ENCODE data around the gene ATAD1.
"Not testable (repeated sequence)": the region's sequence is repeated elsewhere in the genome, so short reads cannot be mapped to it uniquely, and the experiment has no call there.

Gene ATAD1

DNA sequence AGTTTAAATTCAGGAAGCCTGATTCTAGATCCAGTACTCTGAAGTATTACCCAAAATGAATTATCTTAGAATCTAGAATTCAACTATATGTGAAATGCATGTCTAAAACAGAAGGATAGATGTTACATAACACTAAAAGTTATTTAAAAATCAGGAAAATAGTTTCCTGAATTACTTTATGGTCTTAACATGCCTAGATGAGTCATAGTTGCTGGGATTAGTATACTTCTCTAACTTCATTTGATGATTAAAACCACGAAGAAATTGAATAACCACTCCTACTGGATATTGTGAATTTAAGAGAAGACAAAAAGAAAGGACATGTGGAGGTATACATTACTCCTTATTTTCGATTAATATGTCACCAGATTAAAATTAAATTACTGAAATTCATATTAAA is 65.5 kb downstream of the ATAD1 start:
- DNase-seq, result no peak

DNA sequence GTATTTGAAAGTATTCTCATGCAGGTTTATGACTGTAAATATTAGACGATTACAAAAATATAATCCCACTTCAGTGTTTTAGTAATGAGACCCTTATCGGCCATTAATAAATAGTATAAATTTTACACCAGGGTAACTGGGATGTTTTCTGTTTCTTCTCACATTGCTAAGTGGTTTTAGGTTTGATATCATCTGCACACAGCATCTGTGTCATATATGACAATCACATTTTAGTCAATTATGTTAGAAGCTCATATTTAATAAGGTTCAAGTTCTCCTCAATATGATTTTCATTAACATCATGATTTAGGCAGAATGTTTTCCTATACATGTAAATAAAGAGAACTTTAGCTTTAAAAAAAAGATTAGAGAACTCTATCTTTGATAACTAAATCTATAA is 66.8 kb downstream of the ATAD1 start:
- no peak for DNase-seq

DNA sequence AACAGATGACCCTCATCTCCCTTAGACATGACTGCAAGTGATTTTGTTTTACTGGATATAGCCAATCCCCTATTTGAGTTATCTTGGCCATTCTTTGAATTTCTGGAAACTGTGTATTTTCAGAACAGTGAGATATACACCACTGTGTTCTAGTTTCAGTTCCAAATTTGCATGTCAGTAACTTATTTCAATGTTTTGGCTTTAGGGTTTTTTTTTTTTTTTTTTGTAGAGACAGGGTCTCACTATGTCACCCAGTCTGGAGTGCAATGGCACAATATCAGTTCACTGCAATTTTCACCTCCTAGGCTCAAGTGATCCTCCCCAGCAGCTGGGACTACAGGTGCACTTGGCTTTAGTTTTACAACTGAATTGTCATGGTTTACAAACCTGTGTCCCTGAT is 67.2 kb downstream of the ATAD1 start:
- DNase-seq, result no peak

DNA sequence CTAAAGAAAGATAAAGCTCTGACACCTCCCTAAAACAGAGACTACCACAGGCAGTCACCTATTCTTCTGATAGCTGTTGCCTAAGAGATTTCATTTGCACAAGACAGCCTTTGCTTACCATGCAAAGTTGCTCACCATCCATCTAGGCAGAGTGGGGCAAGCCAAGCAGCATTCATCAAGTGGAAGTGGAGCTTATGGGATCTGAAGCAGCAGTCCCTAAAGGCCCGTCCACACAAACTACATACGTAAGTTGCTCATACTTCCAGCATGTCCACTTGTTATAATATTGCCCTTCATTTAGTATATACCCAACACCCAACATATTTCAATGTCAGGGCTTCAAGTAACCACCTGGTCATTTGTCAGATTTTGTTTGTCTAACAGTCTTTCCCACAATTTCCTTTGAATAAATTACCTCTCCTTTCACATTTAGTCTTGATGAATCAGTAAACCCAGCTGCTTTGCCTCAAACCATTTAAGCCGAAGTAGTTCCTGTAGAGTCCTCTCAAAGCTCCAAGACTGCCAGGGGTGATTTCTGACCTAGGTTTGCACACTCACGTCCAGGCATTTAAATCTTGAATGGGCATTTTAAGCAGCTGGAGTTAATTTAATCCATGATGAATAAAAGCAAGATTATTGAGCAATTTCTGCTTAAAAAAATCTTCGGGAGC is 67.9 kb downstream of the ATAD1 start:
- no peak for DNase-seq

DNA sequence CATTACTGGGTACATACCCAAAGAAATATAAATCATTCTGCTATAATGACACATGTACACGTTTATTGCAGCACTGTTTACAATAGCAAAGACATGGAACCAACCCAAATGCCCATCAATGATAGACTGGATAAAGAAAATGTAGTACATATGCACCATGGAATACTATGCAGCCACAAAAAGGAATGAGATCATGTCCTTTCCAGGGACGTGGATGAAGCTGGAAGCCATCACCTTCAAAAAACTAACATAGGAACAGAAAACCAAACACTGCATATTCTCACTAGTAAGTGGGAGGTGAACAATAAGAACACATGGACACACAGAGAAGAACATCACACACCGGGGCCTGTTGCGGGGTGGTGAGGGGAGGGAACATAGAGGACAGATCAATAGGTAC is 69.8 kb downstream of the ATAD1 start:
- DNase-seq, result not testable (repeated sequence)

DNA sequence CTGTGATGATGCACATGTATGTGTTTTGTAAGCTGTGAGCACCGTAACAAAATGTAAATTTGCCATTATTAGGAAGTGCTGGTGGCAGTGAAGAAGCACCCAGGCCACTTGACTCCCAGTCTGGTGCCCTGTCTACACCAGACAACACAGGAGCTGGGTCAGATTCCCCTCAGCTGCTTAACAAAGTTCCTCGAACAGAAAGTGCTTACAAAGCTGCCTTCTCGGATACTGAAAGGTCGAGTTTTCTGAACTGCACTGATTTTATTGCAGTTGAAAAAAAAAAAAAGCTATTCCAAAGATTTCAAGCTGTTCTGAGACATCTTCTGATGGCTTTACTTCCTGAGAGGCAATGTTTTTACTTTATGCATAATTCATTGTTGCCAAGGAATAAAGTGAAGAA is 71.1 kb downstream of the ATAD1 start:
- DNase-seq, result no peak

DNA sequence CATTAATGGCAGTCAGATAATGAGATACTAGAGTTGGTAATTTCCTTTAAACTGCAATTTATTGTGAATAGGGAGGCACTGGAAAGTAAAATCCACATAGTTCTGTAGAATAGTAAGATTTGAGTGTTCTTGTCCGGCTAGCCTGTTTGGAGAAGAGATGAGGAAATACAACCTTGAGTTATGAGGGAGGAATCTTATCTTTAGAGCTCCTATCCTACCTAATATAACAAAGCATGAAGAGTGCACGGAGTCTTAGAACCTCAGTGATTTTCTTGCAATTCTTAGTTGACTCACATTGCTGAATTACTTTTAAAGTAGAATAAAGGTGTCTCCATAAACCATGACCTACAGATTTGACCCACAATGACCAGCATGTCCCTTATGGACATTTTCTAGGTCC is 73.4 kb downstream of the ATAD1 start:
- no peak for DNase-seq

DNA sequence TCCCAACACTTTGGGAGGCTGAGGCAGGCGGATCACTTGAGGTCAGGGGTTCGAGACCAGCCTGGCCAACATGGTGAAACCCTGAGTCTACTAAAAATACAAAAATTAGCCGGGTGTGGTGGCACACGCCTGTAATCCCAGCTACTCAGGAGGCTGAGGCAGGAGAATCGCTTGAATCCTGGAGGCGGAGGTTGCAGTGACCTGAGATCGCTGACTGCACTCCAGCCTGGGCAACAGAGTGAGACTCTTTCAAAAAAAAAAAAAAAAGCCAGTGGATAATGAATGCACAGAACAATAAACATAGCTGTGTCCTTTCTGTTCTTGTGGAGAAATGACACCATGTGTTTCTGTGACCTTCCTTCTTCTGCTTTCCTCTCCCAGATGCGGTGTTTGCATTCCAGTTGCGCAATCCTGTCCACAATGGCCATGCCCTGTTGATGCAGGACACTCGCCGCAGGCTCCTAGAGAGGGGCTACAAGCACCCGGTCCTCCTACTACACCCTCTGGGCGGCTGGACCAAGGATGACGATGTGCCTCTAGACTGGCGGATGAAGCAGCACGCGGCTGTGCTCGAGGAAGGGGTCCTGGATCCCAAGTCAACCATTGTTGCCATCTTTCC is 74.9 kb downstream of the ATAD1 start:
- not testable (repeated sequence) for DNase-seq

DNA sequence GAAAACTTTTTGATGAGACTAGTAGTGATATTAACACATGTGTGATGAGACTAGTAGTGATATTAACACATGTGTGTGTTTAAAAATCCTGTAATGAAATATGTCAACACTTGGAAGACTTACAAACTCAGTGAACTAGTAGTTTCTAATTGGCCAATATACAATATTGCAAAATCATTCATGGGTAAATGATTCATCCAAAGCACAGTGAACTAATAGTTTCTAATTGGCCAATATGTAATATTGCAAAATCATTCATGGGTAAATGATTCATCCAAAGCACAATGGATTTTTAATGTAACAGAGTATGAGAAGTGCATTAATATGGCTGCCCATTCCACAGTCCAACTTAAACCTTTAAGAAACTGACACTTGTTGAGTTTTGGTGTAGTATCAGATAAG is 77.8 kb downstream of the ATAD1 start:
- no peak for DNase-seq

DNA sequence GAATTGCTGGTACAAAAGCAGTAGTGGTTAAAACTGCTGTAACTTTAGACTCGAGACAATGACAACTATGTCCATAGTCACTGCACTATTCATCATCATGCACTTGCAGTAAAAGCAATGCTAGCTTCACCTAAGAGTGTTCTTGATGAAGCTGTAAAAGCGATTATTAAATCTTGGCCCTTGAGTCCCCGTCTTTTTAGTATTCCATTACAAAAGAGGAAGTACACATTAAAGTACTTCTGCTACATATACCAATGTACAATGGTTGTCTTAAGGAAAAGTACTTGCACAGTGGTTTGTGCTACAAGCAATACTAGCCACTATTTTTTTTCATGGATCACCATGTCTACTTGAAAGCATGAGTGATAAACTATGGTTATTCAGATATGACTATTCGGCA is 78.3 kb downstream of the ATAD1 start:
- DNase-seq, result no peak

DNA sequence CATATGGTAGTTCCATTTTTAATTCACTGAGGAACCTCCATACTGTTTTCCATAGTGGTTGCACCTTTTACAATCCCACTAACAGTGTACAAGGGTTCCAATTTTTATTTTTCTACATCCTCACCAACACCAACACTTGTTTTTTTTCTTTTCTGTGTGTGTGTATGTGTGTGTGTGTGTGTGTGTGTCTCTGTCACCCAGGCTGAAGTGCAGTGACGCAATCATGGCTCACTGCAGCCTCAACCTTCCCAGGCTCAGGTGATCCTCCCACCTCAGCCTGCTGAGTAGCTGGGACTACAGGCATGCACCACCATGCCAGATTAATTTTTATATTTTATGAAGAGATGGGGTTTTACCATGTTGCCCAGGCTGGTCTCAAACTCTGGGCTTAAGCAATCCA is 79.8 kb downstream of the ATAD1 start:
- not testable (repeated sequence) for DNase-seq

DNA sequence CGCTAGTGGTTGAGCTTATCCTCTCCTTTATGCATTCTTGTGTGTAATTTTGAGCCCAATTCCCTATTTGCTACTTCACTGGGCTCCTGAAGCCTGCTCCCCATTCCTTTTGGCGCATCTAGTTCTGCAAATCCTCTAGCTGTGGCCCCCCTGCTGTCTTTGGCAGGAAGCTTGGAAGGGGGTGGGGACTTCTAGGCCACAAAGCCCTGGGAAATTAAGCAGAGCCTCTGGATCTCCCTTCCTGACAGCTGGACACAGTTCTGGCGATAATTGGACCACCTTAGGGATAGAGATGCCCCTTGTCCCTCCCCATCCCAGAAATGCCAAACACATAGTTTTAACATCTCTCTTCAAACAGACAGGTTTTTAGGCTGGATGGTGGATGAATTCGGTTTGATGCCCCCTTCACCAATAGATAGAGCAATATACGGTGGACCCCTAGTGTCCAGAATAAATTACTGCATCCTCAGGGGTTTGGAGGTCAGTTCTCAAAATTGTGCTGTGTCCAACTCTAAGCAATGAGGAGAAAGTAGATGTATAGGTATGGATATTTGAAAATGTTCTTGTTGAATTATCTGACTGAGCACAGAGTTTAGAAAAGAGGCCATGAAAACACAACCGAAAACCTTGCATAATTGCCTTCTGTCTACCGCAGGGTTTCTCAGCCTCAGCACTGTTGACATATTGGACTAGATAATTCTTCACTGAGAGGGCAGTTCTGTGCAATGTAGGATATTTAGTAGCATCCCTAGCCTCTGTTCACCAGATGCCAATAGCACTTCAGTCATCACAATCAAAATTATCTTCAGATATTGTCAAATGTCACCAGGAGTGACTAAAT is 82.8 kb downstream of the ATAD1 start:
- DNase-seq, result no peak

DNA sequence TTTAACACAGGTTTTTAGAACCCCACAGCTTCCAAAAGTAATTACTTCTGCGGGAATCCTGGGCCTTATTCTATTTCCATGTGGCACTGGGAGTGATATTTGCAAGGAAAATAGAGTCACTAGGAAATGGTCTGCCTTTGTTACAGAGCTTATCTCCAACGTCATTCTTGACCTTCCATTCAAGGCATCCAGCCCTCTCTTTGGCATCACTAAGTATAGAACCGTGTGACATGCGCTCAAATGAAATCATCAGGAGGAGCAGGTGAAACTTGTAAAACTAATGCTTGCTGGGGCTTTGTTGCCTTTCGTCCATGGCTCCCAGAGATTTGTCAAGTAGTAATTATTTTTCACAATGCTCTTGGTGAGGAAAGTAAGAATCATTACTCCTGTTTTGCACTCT is 84.9 kb downstream of the ATAD1 start:
- no peak for DNase-seq

DNA sequence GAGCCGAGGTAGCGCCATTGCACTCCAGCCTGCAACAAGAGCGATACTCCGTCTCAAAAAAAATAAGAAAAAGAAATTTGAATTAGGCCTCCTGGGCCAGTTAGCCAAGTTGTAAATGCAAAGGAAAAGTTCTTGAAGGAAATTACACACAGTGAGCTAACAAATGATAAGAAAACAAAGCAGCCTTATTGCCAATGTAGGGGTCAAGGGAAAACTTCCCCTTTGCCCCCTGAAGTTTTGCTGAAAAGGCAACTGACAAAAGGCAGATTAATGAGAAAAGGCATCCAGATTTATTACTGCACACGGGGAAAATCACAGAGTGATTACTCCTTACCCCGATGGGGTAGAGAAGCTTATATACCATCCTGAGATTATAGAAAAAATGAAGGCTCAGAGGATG is 88.1 kb downstream of the ATAD1 start:
- no peak for DNase-seq

DNA sequence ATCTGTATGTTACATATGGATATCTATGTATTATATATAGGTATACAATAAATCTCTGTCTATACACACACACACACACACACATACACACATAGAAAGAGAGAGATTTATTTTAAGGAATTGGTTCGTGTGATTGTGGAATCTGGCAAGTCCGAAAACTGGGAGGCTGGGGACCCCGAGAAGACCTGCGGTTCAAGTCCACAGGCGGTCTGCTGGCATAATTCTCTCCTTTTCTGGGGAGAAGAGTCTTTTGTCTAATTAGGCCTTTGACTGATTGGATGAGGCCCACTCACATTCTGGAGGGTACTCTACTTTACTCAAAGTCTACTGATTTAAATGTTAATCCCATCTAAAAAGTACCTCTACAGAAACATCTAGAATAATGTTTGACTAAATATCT is 93.2 kb downstream of the ATAD1 start:
- no peak for DNase-seq

DNA sequence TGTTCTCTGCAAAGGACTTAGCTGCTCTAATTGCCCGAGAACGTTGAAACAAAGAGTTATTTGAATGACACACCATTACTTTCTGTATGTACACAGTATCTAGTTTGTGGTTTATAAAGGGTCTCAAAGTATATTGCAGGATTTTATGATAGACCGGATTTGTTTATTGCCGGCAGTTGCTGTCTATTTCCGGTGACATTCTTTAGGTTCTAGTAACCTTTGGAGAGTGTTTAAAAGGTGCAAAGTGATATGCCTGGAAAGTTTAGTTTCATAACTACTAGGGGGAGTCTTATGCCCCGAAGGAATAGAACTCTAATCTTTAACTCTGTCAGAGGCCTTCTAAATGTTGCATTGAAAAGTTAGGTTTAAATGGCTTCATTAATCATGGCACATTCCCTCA is 94.5 kb downstream of the ATAD1 start:
- DNase-seq, result no peak

DNA sequence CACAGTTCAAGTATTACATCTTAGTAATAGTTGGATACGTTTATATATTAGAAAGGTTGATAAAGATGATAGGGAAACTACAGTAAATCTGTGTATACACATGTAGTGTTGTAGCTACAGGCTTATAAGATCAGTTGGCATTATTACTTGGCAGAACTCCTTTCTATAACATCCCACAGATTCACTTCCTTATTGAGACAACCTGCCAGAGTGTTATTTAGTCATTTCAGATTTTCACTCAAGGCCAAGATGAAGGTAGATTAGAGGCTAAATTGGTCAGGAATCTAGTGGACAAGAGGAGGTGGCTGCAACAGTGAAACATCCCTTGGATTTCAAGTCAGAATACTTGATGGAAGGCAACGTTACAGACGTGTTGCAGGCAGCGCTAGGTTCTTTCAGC is 95.3 kb downstream of the ATAD1 start:
- DNase-seq, result no peak

DNA sequence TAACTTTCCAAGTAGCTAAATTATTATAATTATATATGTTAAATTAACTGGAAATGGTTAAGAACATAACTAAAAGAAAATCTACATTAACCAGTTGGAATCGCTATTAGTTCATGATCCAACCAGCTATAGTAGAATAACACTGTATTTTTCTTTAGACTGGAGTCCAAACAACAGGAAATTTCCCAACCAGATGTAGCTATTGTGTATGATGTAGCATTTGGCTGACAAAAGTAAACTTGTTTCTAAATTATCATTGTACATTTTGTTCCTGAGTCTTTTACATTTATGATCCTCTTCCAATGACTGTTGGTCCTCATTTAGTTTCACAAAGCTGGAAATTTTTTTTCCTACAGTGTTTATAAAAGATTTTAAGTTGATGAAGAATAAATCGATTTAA is 96.2 kb downstream of the ATAD1 start:
- no peak for DNase-seq

DNA sequence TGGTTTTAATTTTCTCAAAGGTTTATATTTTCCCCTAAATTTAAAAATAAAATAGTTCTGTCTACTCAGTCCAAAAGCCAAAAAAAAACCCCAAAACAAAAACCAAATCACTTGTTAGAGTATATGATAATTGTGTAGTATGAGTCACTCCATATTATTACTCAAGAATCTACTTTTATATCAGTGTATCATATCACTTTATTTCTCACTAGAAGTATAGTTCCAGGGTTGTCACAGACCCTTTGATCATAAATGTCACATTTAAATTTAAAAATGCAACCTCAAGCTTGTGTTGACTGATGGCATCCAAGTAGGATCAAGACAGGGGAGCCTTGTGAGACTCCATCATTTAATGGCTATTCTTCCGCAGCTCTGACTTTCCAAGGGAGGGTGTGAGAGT is 97.4 kb downstream of the ATAD1 start:
- no peak for DNase-seq

DNA sequence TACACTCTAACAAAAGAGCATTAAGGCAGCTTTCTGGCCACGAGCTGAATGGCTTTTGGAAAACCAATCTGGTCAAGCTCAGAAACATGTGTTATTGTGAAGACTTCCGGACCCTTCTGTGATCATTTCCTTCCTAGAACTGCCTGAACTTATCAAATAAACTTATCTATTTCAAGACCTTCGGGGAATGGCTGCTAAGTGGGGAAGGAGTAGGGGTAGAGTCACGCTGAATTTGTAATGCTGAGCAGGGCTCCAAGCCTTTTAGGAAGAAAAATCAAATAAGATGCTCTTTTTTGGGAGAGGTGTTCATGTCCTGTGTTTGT is 101.7 kb downstream of the ATAD1 start:
- DNase-seq, result no peak

DNA sequence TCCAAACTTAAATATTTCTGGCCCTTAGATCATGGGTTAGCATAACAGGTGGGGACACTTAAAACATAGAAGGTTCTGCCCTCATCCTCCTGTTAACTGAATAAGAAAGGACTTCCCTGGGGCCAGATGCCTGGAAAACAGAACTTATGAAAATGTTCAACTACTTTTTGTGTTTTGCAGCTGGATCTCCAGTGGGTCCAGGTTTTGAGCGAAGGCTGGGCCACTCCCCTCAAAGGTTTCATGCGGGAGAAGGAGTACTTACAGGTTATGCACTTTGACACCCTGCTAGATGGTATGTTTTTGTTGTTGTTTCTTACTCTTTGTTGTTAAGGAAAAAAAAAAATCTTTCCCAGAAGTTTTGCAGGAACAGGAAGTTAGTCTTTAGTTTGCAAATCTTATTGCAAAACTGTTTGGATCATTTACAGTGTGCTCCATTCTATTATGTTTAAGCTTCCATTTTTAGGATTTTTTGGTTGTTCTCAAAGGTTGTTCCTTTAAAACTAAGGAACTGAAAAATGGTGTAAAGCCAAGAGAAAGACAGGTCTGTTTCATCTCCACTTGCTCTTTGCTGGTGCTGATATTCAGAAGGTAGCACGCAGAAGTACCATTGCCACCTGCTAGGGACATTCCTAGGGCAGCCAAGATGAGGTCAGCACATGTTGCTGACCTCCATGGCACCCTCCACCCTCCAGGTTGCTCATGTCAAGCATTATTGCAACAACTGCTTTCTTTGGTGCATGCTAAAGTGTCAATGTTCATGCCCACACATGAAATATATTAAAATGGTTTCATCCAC is 102.3 kb downstream of the ATAD1 start:
- no peak for DNase-seq

DNA sequence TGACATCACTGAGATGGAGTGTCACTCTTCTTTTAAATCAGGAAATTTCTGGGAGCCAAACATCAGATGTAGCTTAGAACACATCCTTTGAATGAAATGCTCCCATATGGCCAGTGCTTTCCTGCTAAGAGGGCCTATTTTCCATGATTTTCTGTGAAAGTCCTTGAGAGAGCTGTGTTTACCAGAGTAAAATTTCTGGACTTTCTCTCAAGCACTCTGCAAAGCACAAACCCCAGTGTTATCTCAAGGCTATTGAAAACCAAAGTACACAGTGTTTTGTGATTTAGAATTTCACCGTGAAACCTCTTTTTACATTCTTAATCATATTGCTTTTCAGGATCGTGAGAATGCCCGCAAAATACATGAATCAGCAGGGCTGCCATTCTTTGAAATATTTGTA is 104.3 kb downstream of the ATAD1 start:
- no peak for DNase-seq

DNA sequence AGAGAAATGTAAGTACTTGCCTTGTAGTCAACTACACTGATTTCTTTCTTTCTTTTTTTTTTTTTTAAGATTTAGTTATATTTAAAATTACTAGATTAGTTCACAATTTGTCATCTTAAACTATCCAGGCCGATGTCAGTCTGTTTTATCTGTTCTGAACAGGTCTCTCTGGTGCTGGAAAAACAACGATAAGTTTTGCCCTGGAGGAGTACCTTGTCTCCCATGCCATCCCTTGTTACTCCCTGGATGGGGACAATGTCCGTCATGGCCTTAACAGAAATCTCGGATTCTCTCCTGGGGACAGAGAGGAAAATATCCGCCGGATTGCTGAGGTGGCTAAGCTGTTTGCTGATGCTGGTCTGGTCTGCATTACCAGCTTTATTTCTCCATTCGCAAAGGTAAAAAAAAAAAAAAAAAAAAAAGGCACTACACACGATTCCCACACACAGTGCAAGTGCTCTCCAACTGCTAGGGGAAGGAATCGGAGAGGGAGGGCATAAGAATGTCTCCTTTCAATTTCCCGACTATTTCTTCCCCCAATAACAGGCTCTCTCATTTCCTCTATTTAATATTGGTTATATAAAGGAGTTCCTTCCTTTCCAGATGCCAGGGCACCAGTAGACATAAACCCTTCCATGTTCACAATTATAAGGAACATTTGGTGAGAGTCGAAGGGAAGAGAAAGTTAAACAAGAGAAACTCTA is 105.0 kb downstream of the ATAD1 start:
- no peak for DNase-seq

All from activated effector memory CD4-positive, alpha-beta T cell treated with Interleukin-2 at 50 U/mL for 16 hours (primary cell).